Neural cell (in vitro differentiated cells): ENCODE data around the gene LYAR. TPM values are rescaled to one million over a fixed set of nuclear protein-coding genes. Genes with fewer than 3 reads are reported as not detected.

ENCODE experiments used
- H2AFZ ChIP-seq: fragments of 200-600, 300-800 bp; sonication (generic), shearing (Covaris generic); 2 replicates; pipeline ENCODE4 v1.6.0; 2014; ENCODE audit warnings: low read depth, mild to moderate bottlenecking, antibody characterized with exemption, low read length, moderate library complexity
- H3F3A ChIP-seq: fragments of 200-600 bp; shearing (Covaris generic); 2 replicates; pipeline ENCODE4 v1.6.1; 2016; ENCODE audit warnings: mild to moderate bottlenecking, moderate library complexity, mixed read lengths, antibody characterized with exemption, low read length; ENCODE audit not compliant: insufficient read depth, poor library complexity, severe bottlenecking
- H3K27ac ChIP-seq: fragments of 200-600, 300-800 bp; sonication (generic), shearing (Covaris generic); 2 replicates; pipeline ENCODE4 v1.5.1; 2014; ENCODE audit warnings: mild to moderate bottlenecking, low read length, moderate library complexity
- H3K27me3 ChIP-seq: fragments of 300-800, 200-600 bp; sonication (generic), shearing (Covaris generic); 2 replicates; pipeline ENCODE4 v1.6.0; 2014; ENCODE audit warnings: mild to moderate bottlenecking, low read depth, low read length, moderate library complexity; ENCODE audit not compliant: insufficient read depth
- H3K36me3 ChIP-seq: fragments of 300-800, 200-600 bp; sonication (generic), shearing (Covaris generic); 2 replicates; pipeline ENCODE4 v1.5.1; 2014; ENCODE audit warnings: mild to moderate bottlenecking, antibody characterized with exemption, low read length, moderate library complexity; ENCODE audit not compliant: insufficient read depth
- H3K4me2 ChIP-seq: fragments of 300-800, 200-600 bp; sonication (generic), shearing (Covaris generic); 2 replicates; pipeline ENCODE4 v1.6.0; 2014; ENCODE audit warnings: mild to moderate bottlenecking, low read length
- H3K4me3 ChIP-seq: fragments of 300-800, 200-600 bp; sonication (generic), shearing (Covaris generic); 2 replicates; pipeline ENCODE4 v1.5.1; 2014; ENCODE audit warnings: mild to moderate bottlenecking, low read length, moderate library complexity
- H3K79me2 ChIP-seq: fragments of 200-600 bp; shearing (Covaris generic); replicated peaks from 2 replicates; pipeline ENCODE4 v1.6.0; 2014; ENCODE audit warnings: mild to moderate bottlenecking, low read length, moderate library complexity; ENCODE audit not compliant: insufficient read depth
- H3K9ac ChIP-seq: fragments of 300-800, 200-600 bp; sonication (generic), shearing (Covaris generic); 2 replicates; pipeline ENCODE4 v1.6.1; 2016; ENCODE audit warnings: mild to moderate bottlenecking, low read length, mixed read lengths
- H3K9me2 ChIP-seq: fragments of 200-600 bp; shearing (Covaris generic); 2 replicates; pipeline ENCODE4 v1.6.1; 2016; ENCODE audit warnings: mild to moderate bottlenecking, low read length, mixed read lengths; ENCODE audit not compliant: insufficient read depth
- H3K9me3 ChIP-seq: fragments of 200-600, 300-800 bp; sonication (generic), shearing (Covaris generic); 2 replicates; pipeline ENCODE4 v1.6.1; 2016; ENCODE audit warnings: mild to moderate bottlenecking, mixed run types, low read length, moderate library complexity, mixed read lengths
- H4K20me1 ChIP-seq: fragments of 200-600 bp; shearing (Covaris generic); 2 replicates; pipeline ENCODE4 v1.6.1; 2016; ENCODE audit warnings: mild to moderate bottlenecking, mixed run types; ENCODE audit not compliant: insufficient read depth
- CTCF ChIP-seq: fragments of 450-650 bp; IDR thresholded peaks from 2 replicates; pipeline ENCODE4 v1.5.1; 2014; ENCODE audit warnings: antibody characterized with exemption, mild to moderate bottlenecking, moderate library complexity; ENCODE audit not compliant: poor library complexity, severe bottlenecking
- EP300 ChIP-seq: fragments of 450-650 bp; conservative IDR thresholded peaks from 2 replicates; pipeline ENCODE4 v1.6.1; 2014; ENCODE audit warnings: antibody characterized with exemption, mild to moderate bottlenecking, moderate library complexity; ENCODE audit not compliant: poor library complexity, severe bottlenecking
- EZH2 ChIP-seq: fragments of 200-600, 300-800 bp; shearing (Covaris generic), sonication (generic); IDR thresholded peaks from 2 replicates; pipeline ENCODE4 v1.6.1; 2014; ENCODE audit warnings: antibody characterized with exemption, low read length, borderline replicate concordance, mild to moderate bottlenecking; ENCODE audit not compliant: insufficient read depth, poor library complexity, severe bottlenecking
- MXI1 ChIP-seq: fragments of 450-650 bp; conservative IDR thresholded peaks from 2 replicates; pipeline ENCODE4 v1.6.1; 2014; ENCODE audit warnings: antibody characterized with exemption, mild to moderate bottlenecking; ENCODE audit not compliant: poor library complexity, severe bottlenecking
- POLR2AphosphoS5 ChIP-seq: IDR thresholded peaks from 2 replicates; pipeline ENCODE4 v1.6.1; 2012
- RAD21 ChIP-seq: fragments of 450-650 bp; conservative IDR thresholded peaks from 2 replicates; pipeline ENCODE4 v1.6.1; 2014; ENCODE audit warnings: antibody characterized with exemption, mild to moderate bottlenecking, moderate library complexity
- REST ChIP-seq: IDR thresholded peaks from 2 replicates; pipeline ENCODE4 v1.6.1; 2012; ENCODE audit warnings: borderline replicate concordance
- SMC3 ChIP-seq: fragments of 450-650 bp; conservative IDR thresholded peaks from 2 replicates; pipeline ENCODE4 v1.6.1; 2014; ENCODE audit warnings: antibody characterized with exemption, mild to moderate bottlenecking, moderate library complexity; ENCODE audit not compliant: poor library complexity
- TAF1 ChIP-seq: IDR thresholded peaks from 2 replicates; pipeline ENCODE4 v1.6.1; 2012; ENCODE audit warnings: low read depth
- polyA plus RNA-seq: library from polyadenylated mRNA; depleted of rRNA; stranded (reverse); fragments of >200 nt; gene quantifications from 2 replicates; pipeline ENCODE4 v1.2.3, GENCODE V29; 2014

The LYAR gene
- polyA plus RNA-seq, 1 donor from 2014 or later, result 14.7 TPM

- H3K36me3 ChIP-seq, result no peaks in the 10 kb centered on the region
- no peak overlapping the region for H2AFZ ChIP-seq
- no peaks in the 10 kb centered on the region for H3K27me3 ChIP-seq
- H3K27ac ChIP-seq, result no peak overlapping the region
- H3K9me2 ChIP-seq, result no peaks in the 10 kb centered on the region
- H3F3A ChIP-seq, result no peaks in the 10 kb centered on the region
- H3K79me2 ChIP-seq, result no peaks in the 10 kb centered on the region
- H3K9me3 ChIP-seq, result no peaks in the 10 kb centered on the region
- H3K4me2 ChIP-seq, result no peak overlapping the region
- H3K9ac ChIP-seq, result no peak overlapping the region
- no peak overlapping the region for H3K4me3 ChIP-seq
- TF ChIP-seq EP300 (no peak), RAD21 (no peak), POLR2AphosphoS5 (no peak), REST (no peak), MXI1 (no peak)
- no peaks in the 10 kb centered on the region for H4K20me1 ChIP-seq
These were observed 27.7 kb upstream of the LYAR start for GRCh38 chr4:4317496-4318232.

- no peaks in the 10 kb centered on the region for H3K79me2 ChIP-seq
- H3K9me3 ChIP-seq, result no peaks in the 10 kb centered on the region
- H3K4me3 ChIP-seq, result no peak overlapping the region
- H3K27ac ChIP-seq, result no peak overlapping the region
- no peaks in the 10 kb centered on the region for H3K27me3 ChIP-seq
- no peaks in the 10 kb centered on the region for H3K36me3 ChIP-seq
- no peaks in the 10 kb centered on the region for H4K20me1 ChIP-seq
- H3F3A ChIP-seq, result no peaks in the 10 kb centered on the region
- no peaks in the 10 kb centered on the region for H3K9me2 ChIP-seq
- TF ChIP-seq REST, result no peak
- TF ChIP-seq MXI1, result no peak
- TF ChIP-seq EP300, result no peak
- no peak for TF ChIP-seq RAD21
- no peak for TF ChIP-seq CTCF
- TF ChIP-seq EZH2, result no peak
- TF ChIP-seq TAF1, result no peak
- TF ChIP-seq POLR2AphosphoS5, result no peak
- TF ChIP-seq SMC3, result no peak
- no peak overlapping the region for H3K4me2 ChIP-seq
- no peak overlapping the region for H3K9ac ChIP-seq
- no peak overlapping the region for H2AFZ ChIP-seq
These were observed 26.2 kb upstream of the LYAR start for GRCh38 chr4:4316150-4316495.
